ENCODE results near the gene ZNF606.
A peak's percentile ranks its signal among the peaks of the same experiment; 100 is the strongest.

ZNF606 gene

GRCh38 chr19:58002384-58003173, at the start of gene ZNF606:
Gene ZNF606, minus strand, starts transcription at chr19:58002820. Its CDS starts 1,501 bp downstream, at chr19:58001319.
- no peaks in the 10 kb centered on the region for H3K9me3 ChIP-seq (replicated peaks; ENCODE audit: insufficient read depth, low read length)
- H3K27ac ChIP-seq (ENCODE audit: low read length): no peak within 1 kb of the TSS
- no peaks in the 10 kb centered on the region for H3K79me2 ChIP-seq (ENCODE audit: low read length)

DNA sequence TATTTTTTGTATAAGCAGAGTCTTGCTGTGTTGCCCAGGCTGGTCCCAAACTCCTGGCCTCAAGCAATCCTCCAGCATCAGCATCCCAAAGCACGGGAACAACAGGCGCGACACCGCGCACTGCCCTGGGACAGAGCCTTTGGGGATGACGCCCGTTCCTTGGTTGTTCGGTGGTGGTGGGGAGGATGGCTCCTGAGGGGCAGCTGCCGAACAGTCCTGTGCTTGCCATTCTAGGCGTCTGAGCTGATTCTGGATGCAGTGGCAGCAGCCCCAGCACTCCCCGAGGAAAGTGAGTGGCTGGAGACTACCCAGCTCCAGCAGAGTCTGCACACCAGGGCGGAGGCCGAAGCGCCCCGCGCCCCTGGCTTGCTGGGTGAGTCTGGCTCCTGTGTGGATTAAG, 49.6 kb upstream of the ZNF606 start:
- no peaks in the 10 kb centered on the region for H3F3A ChIP-seq (ENCODE audit: insufficient read depth, low read length)
- no peak overlapping the region for H2AFZ ChIP-seq (ENCODE audit: low read length)
- no peaks in the 10 kb centered on the region for H4K20me1 ChIP-seq (ENCODE audit: insufficient read depth, low read length)
- no peak for DNase-seq
- no peaks in the 10 kb centered on the region for H3K9me2 ChIP-seq (replicated peaks; ENCODE audit: insufficient read depth, low read length)
- no peak overlapping the region for H3K9ac ChIP-seq (ENCODE audit: low read length)
- H3K79me2 ChIP-seq (ENCODE audit: low read length): no peaks in the 10 kb centered on the region
- TF ChIP-seq, protein P1, sequence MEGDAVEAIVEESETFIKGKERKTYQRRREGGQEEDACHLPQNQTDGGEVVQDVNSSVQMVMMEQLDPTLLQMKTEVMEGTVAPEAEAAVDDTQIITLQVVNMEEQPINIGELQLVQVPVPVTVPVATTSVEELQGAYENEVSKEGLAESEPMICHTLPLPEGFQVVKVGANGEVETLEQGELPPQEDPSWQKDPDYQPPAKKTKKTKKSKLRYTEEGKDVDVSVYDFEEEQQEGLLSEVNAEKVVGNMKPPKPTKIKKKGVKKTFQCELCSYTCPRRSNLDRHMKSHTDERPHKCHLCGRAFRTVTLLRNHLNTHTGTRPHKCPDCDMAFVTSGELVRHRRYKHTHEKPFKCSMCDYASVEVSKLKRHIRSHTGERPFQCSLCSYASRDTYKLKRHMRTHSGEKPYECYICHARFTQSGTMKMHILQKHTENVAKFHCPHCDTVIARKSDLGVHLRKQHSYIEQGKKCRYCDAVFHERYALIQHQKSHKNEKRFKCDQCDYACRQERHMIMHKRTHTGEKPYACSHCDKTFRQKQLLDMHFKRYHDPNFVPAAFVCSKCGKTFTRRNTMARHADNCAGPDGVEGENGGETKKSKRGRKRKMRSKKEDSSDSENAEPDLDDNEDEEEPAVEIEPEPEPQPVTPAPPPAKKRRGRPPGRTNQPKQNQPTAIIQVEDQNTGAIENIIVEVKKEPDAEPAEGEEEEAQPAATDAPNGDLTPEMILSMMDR (IDR thresholded peaks at IDR 0.05; ENCODE audit: low read length): no peak
- TF ChIP-seq EZH2phosphoT487 (IDR thresholded peaks at IDR 0.05; ENCODE audit: low read length): no peak
- no peak for TF ChIP-seq EZH2 (optimal IDR thresholded peaks at IDR 0.05; ENCODE audit: low read depth, low read length)
- no peaks in the 10 kb centered on the region for H3K9me3 ChIP-seq (replicated peaks; ENCODE audit: insufficient read depth, low read length)
- H3K36me3 ChIP-seq (replicated peaks; ENCODE audit: insufficient read depth, low read length): no peaks in the 10 kb centered on the region
- no peaks in the 10 kb centered on the region for H3K4me1 ChIP-seq (ENCODE audit: low read length)
- no peak overlapping the region for H3K4me3 ChIP-seq (ENCODE audit: low read length)
- H3K4me2 ChIP-seq (ENCODE audit: low read depth, low read length): no peak overlapping the region
- H3K27ac ChIP-seq (ENCODE audit: low read length): no peak overlapping the region
- H3K27me3 ChIP-seq (replicated peaks; ENCODE audit: insufficient read depth, low read length): no peaks in the 10 kb centered on the region

More at GRCh38 chr19:58002384-58003173, at the start of gene ZNF606:
- no peaks in the 10 kb centered on the region for H3K36me3 ChIP-seq (replicated peaks; ENCODE audit: insufficient read depth, low read length)
- peak; percentile 44 for DNase-seq
- no peak within 1 kb of the TSS for H3K9ac ChIP-seq (ENCODE audit: low read length)
- H3K4me2 ChIP-seq (ENCODE audit: low read depth, low read length): peak within 1 kb of the TSS; percentile 18; the same call in 1 of the 2 replicates
- peak within 1 kb of the TSS; percentile 22; the same call in 1 of the 2 replicates for H3K4me3 ChIP-seq (ENCODE audit: low read length)
- H3F3A ChIP-seq (ENCODE audit: insufficient read depth, low read length): no peaks in the 10 kb centered on the region
- TF ChIP-seq, protein P1 (IDR thresholded peaks at IDR 0.05; ENCODE audit: low read length): no peak
- no peak for TF ChIP-seq EZH2 (optimal IDR thresholded peaks at IDR 0.05; ENCODE audit: low read depth, low read length)
- TF ChIP-seq EZH2phosphoT487 (IDR thresholded peaks at IDR 0.05; ENCODE audit: low read length): no peak
- no peaks in the 10 kb centered on the region for H3K9me2 ChIP-seq (replicated peaks; ENCODE audit: insufficient read depth, low read length)
- H3K27me3 ChIP-seq (replicated peaks; ENCODE audit: insufficient read depth, low read length): no peaks in the 10 kb centered on the region
- H4K20me1 ChIP-seq (ENCODE audit: insufficient read depth, low read length): no peaks in the 10 kb centered on the region
- no peaks in the 10 kb centered on the region for H3K4me1 ChIP-seq (ENCODE audit: low read length)
- H2AFZ ChIP-seq (ENCODE audit: low read length): peak within 1 kb of the TSS; percentile 23; the same call in 1 of the 2 replicates

- TF ChIP-seq, protein P1 (IDR thresholded peaks at IDR 0.05; ENCODE audit: low read length): no peak
- TF ChIP-seq EZH2phosphoT487 (IDR thresholded peaks at IDR 0.05; ENCODE audit: low read length) (no peak), EZH2 (optimal IDR thresholded peaks at IDR 0.05; ENCODE audit: low read depth, low read length) (no peak)
- Histone ChIP-seq H3K9me3 (replicated peaks; ENCODE audit: insufficient read depth, low read length) (no peaks in the 10 kb centered on the region), H3F3A (ENCODE audit: insufficient read depth, low read length) (no peaks in the 10 kb centered on the region), H3K27me3 (replicated peaks; ENCODE audit: insufficient read depth, low read length) (no peaks in the 10 kb centered on the region), H2AFZ (ENCODE audit: low read length) (no peak overlapping the region), H3K36me3 (replicated peaks; ENCODE audit: insufficient read depth, low read length) (no peaks in the 10 kb centered on the region), H3K27ac (ENCODE audit: low read length) (no peak overlapping the region), H3K9ac (ENCODE audit: low read length) (no peak overlapping the region), H4K20me1 (ENCODE audit: insufficient read depth, low read length) (no peaks in the 10 kb centered on the region), H3K4me2 (ENCODE audit: low read depth, low read length) (no peak overlapping the region), H3K79me2 (ENCODE audit: low read length) (no peaks in the 10 kb centered on the region), H3K9me2 (replicated peaks; ENCODE audit: insufficient read depth, low read length) (no peaks in the 10 kb centered on the region), H3K4me3 (ENCODE audit: low read length) (no peak overlapping the region), H3K4me1 (ENCODE audit: low read length) (no peaks in the 10 kb centered on the region)
- DNase-seq: no peak
Measured at GRCh38 chr19:58047672-58048071, 45.1 kb upstream of the ZNF606 start.

Data from MM.1S (cell line).